ENCODE results near the gene RAD23A.
"Not testable (repeated sequence)": the region's sequence is repeated elsewhere in the genome, so short reads cannot be mapped to it uniquely, and the experiment has no call there.

Gene RAD23A

GRCh38 chr19:12913011-12913561 is 32.6 kb upstream of the RAD23A start:
- no peak overlapping the region for H3K27ac ChIP-seq
- no peaks in the 10 kb centered on the region for H3K27me3 ChIP-seq (replicated peaks)
- in situ Hi-C loops (cut with HindIII; ENCODE audit: low pct_ligation_motif_present, low sequenced_read_pairs), result no loop called here
- H3K36me3 ChIP-seq (replicated peaks), result no peaks in the 10 kb centered on the region
- no peak for DNase-seq
- H3K4me3 ChIP-seq (ENCODE audit: low read depth, low read length), result no peak overlapping the region
- TF ChIP-seq, protein P1, sequence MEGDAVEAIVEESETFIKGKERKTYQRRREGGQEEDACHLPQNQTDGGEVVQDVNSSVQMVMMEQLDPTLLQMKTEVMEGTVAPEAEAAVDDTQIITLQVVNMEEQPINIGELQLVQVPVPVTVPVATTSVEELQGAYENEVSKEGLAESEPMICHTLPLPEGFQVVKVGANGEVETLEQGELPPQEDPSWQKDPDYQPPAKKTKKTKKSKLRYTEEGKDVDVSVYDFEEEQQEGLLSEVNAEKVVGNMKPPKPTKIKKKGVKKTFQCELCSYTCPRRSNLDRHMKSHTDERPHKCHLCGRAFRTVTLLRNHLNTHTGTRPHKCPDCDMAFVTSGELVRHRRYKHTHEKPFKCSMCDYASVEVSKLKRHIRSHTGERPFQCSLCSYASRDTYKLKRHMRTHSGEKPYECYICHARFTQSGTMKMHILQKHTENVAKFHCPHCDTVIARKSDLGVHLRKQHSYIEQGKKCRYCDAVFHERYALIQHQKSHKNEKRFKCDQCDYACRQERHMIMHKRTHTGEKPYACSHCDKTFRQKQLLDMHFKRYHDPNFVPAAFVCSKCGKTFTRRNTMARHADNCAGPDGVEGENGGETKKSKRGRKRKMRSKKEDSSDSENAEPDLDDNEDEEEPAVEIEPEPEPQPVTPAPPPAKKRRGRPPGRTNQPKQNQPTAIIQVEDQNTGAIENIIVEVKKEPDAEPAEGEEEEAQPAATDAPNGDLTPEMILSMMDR (IDR thresholded peaks at IDR 0.05; ENCODE audit: low read depth, low read length, missing control alignments), result no peak

DNA sequence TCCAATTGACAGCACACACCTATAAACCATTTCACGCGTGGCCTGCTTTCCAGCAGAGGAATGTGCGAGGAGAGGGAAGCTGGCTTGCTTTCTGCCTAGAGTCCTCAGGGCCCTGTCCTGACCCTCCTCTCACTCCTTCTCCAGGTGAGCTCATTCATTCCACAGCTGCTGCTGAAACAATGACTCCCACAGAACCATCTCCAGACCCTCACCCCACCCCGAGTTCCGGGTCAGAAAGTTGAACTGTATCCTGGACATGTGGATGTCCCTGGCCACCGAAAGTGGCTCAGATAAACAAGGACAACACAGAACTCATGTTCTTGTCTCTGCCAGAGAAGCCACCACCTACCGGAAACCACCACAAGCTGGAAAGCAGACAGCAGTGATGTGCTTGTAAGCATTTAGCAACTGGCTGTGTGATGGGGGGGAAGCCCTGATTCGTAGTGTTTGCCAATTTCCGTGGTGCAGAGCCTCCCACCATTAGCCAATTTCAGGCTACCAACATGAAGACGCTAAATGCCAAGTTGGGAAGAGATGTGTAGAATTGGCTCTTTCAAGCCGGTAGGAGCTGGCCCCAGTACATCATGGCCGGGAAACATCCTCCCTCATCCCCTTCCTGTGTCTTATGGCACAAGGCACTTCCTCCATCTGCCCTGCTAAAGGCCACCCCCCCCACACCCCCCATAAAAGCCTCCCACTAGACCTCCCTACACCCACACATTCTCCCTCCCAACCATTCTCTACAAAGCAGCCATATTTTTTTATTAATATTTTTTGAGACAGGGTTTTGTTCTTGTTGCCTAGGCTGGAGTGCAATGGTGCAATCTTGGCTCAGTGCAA is 31.6 kb upstream of the RAD23A start:
- Histone ChIP-seq H3K27me3 (replicated peaks) (no peaks in the 10 kb centered on the region), H3K4me3 (ENCODE audit: low read depth, low read length) (no peak overlapping the region), H3K27ac (no peak overlapping the region), H3K36me3 (replicated peaks) (no peaks in the 10 kb centered on the region)
- DNase-seq, result no peak
- in situ Hi-C loops (cut with HindIII; ENCODE audit: low pct_ligation_motif_present, low sequenced_read_pairs), result no loop called here
- TF ChIP-seq, protein P1 (IDR thresholded peaks at IDR 0.05; ENCODE audit: low read depth, low read length, missing control alignments), result no peak

DNA sequence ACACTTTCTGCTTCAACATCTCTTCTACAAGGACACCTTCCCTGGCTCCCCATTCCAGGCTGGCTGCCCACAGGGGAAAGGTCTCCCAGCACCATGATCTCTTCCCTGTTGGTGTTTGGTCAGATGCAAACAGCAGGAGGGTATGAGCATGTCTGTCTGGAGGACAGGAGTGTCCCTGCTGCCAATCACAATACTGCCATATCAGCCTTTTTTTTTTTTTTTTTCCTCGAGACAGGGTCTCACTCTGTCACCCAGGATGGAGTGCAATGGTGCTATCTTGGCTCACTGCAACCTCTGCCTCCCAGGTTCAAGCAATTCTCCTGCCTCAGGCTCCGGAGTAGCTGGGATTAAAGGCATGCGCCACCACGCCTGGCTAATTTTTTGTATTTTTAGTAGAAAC is 29.8 kb upstream of the RAD23A start:
- DNase-seq; H3K4me3 ChIP-seq (ENCODE audit: low read depth, low read length); in situ Hi-C loops (cut with HindIII; ENCODE audit: low pct_ligation_motif_present, low sequenced_read_pairs); H3K27me3 ChIP-seq (replicated peaks); H3K36me3 ChIP-seq (replicated peaks); H3K27ac ChIP-seq: not testable (repeated sequence)

DNA sequence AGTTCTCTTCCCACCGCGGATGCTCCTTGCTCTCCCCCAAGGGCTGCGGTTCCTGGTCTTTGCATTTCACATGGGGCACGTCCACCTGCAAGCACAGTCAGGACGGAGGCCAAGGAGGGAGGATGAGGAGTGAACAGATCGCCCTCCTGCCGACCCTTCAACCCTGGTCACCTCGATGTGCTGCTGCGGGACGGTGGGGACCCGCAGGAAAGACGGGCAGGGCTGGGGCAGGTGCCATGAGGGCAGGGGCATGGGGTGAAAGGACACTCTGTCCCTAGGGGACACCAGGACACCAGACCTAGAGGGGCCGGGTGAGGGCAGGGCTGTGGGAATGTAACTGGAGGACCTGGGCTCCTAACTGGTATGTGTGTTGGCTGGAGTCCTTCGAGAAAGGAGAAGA is 27.4 kb upstream of the RAD23A start:
- in situ Hi-C loops (cut with HindIII; ENCODE audit: low pct_ligation_motif_present, low sequenced_read_pairs), result no loop called here
- H3K4me3 ChIP-seq (ENCODE audit: low read depth, low read length), result no peak overlapping the region
- peaks cover 11% of the 10 kb centered on the region for H3K36me3 ChIP-seq (replicated peaks)
- DNase-seq, result no peak
- no peak overlapping the region for H3K27ac ChIP-seq
- TF ChIP-seq, protein P1 (IDR thresholded peaks at IDR 0.05; ENCODE audit: low read depth, low read length, missing control alignments), result no peak
- no peaks in the 10 kb centered on the region for H3K27me3 ChIP-seq (replicated peaks)

DNA sequence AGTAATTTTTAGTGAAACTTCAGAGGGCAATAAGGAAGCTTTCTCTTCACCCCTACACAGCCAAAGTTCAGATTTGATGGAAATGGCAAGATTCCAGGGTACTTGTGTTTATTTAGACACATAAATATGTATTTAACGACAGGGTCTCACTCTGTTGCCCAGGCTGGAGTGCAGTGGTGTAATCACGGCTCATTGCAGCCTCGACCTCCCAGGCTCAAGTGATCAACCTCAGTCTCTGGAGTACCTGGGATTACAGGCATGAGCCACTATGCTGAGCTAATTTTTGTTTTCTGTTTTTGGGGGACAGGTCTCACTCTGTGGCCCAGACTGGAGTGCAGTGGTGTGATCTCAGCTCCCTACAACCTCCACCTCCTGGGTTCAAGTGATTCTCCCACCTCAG is 24.6 kb upstream of the RAD23A start:
- DNase-seq, result no peak
- Histone ChIP-seq H3K36me3 (replicated peaks) (peaks cover 34% of the 10 kb centered on the region), H3K27me3 (replicated peaks) (no peaks in the 10 kb centered on the region), H3K27ac (no peak overlapping the region), H3K4me3 (ENCODE audit: low read depth, low read length) (no peak overlapping the region)
- in situ Hi-C loops (cut with HindIII; ENCODE audit: low pct_ligation_motif_present, low sequenced_read_pairs), result no loop called here
- TF ChIP-seq, protein P1 (IDR thresholded peaks at IDR 0.05; ENCODE audit: low read depth, low read length, missing control alignments), result no peak

GRCh38 chr19:12922959-12923358 is 22.7 kb upstream of the RAD23A start:
- H3K4me3 ChIP-seq (ENCODE audit: low read depth, low read length), result no peak overlapping the region
- in situ Hi-C loops (cut with HindIII; ENCODE audit: low pct_ligation_motif_present, low sequenced_read_pairs), result no loop called here
- TF ChIP-seq, protein P1 (IDR thresholded peaks at IDR 0.05; ENCODE audit: low read depth, low read length, missing control alignments), result no peak
- no peaks in the 10 kb centered on the region for H3K27me3 ChIP-seq (replicated peaks)
- H3K36me3 ChIP-seq (replicated peaks), result peaks cover 46% of the 10 kb centered on the region
- no peak for DNase-seq
- H3K27ac ChIP-seq, result no peak overlapping the region
